ENCODE measurements around the gene GIT1. TPM values are rescaled to one million over a fixed set of nuclear protein-coding genes. Genes with fewer than 3 reads are reported as not detected.

GIT1 gene
- total RNA-seq, 2 donors from 2014 or later, result 24.1 to 35.3 TPM

- H3K36me3 ChIP-seq, result no peaks in the 10 kb centered on the region
- no peak for ATAC-seq (ENCODE audit: insufficient number of reproducible peaks, low FRiP score, low read depth)
- peak overlapping the region; percentile 75 to 93 for H3K27ac ChIP-seq
- H3K4me3 ChIP-seq, result peak overlapping the region; percentile 92
- peak; percentile 49 for TF ChIP-seq CTCF (IDR thresholded peaks at IDR 0.05)
- no peak for DNase-seq (ENCODE audit: low spot score)
- H3K4me1 ChIP-seq (ENCODE audit: control insufficient read depth in 1 of 2, low read depth in 2 of 2), result peaks cover 9 to 47% of the 10 kb centered on the region in 2 donors
- no peaks in the 10 kb centered on the region for H3K27me3 ChIP-seq (replicated peaks; ENCODE audit: insufficient read depth)
- H3K9me3 ChIP-seq, result no peaks in the 10 kb centered on the region
Observed at GRCh38 chr17:29567554-29568330, 21.7 kb downstream of the GIT1 start.

- TF ChIP-seq CTCF (IDR thresholded peaks at IDR 0.05), result no peak
- H3K9me3 ChIP-seq, result no peaks in the 10 kb centered on the region
- peak overlapping the region; percentile 75 to 93 for H3K27ac ChIP-seq
- ATAC-seq (ENCODE audit: insufficient number of reproducible peaks, low FRiP score, low read depth), result no peak
- DNase-seq (ENCODE audit: low spot score), result no peak
- H3K4me1 ChIP-seq (ENCODE audit: control insufficient read depth in 1 of 2, low read depth in 2 of 2), result peaks cover 6 to 41% of the 10 kb centered on the region in 2 donors
- no peaks in the 10 kb centered on the region for H3K36me3 ChIP-seq
- no peaks in the 10 kb centered on the region for H3K27me3 ChIP-seq (replicated peaks; ENCODE audit: insufficient read depth)
- peak overlapping the region; percentile 92 for H3K4me3 ChIP-seq
Observed at GRCh38 chr17:29567304-29567553, 22.2 kb downstream of the GIT1 start.

GRCh38 chr17:29566473-29567303 is 22.8 kb downstream of the GIT1 start, which contains the start of gene ABHD15:
TSS of gene ABHD15 (minus strand) at chr17:29567037. CDS start at chr17:29566966, 71 bp downstream.
- H3K27ac ChIP-seq, result peak within 1 kb of the TSS; percentile 75 to 93
- peaks cover 6 to 36% of the 10 kb centered on the region in 2 donors for H3K4me1 ChIP-seq (ENCODE audit: control insufficient read depth in 1 of 2, low read depth in 2 of 2)
- no peaks in the 10 kb centered on the region for H3K36me3 ChIP-seq
- no peak for ATAC-seq (ENCODE audit: insufficient number of reproducible peaks, low FRiP score, low read depth)
- peak within 1 kb of the TSS; percentile 92 for H3K4me3 ChIP-seq
- DNase-seq (ENCODE audit: low spot score), result no peak
- TF ChIP-seq CTCF (IDR thresholded peaks at IDR 0.05), result peak; percentile 10
- no peaks in the 10 kb centered on the region for H3K9me3 ChIP-seq
- no peaks in the 10 kb centered on the region for H3K27me3 ChIP-seq (replicated peaks; ENCODE audit: insufficient read depth)

- ATAC-seq (ENCODE audit: insufficient number of reproducible peaks, low FRiP score, low read depth), result no peak
- H3K36me3 ChIP-seq, result no peaks in the 10 kb centered on the region
- peaks cover 6 to 31% of the 10 kb centered on the region in 2 donors for H3K4me1 ChIP-seq (ENCODE audit: control insufficient read depth in 1 of 2, low read depth in 2 of 2)
Observed at GRCh38 chr17:29565643-29566472, 23.6 kb downstream of the GIT1 start.

More at GRCh38 chr17:29565643-29566472, 23.6 kb downstream of the GIT1 start:
- no peak for DNase-seq (ENCODE audit: low spot score)
- TF ChIP-seq CTCF (IDR thresholded peaks at IDR 0.05), result no peak
- H3K27ac ChIP-seq, result peak overlapping the region in 1 of 2 donors; percentile 17
- H3K4me3 ChIP-seq, result peak overlapping the region; percentile 92
- no peaks in the 10 kb centered on the region for H3K9me3 ChIP-seq
- H3K27me3 ChIP-seq (replicated peaks; ENCODE audit: insufficient read depth), result no peaks in the 10 kb centered on the region
